ENCODE data around the gene CBS. TPM values are rescaled to one million over a fixed set of nuclear protein-coding genes. Genes with fewer than 3 reads are reported as not detected.
"Not testable (repeated sequence)": the region's sequence is repeated elsewhere in the genome, so short reads cannot be mapped to it uniquely, and the experiment has no call there.

Gene CBS
- total and polyA plus RNA-seq, 2 donors (not counting 1 experiment from before 2014, with no cell fraction given), result 0.15 to 2.0 TPM

GRCh38 chr21:43102281-43102680 lies 26.6 kb upstream of the CBS start:
- POLR2A ChIA-PET; H3K27me3 Mint-ChIP-seq; H4K20me1 ChIP-seq (ENCODE audit: control insufficient read depth, insufficient read depth, low read length, poor library complexity, severe bottlenecking); H3K4me3 Mint-ChIP-seq; H3K4me2 ChIP-seq (replicated peaks; ENCODE audit: low read depth, low read length, poor library complexity, severe bottlenecking); H3K9ac ChIP-seq (ENCODE audit: low read length); ATAC-seq (ENCODE audit: low read depth); H3K27ac ChIP-seq (ENCODE audit: low read length in 2 of 2); H3K9me3 Mint-ChIP-seq (ENCODE audit: insufficient read depth); H3K4me1 Mint-ChIP-seq; H3K79me2 ChIP-seq (ENCODE audit: control insufficient read depth, insufficient read depth, low read length); H3K4me3 ChIP-seq (ENCODE audit: control extremely low read depth in 1 of 5, extremely low read depth in 1 of 5, insufficient read depth in 1 of 5, low read depth in 2 of 5, low read length in 4 of 5); CTCF ChIA-PET; H3K9me3 ChIP-seq (ENCODE audit: control extremely low read depth in 1 of 3, control insufficient read depth in 2 of 3, insufficient read depth in 1 of 3, low read length in 2 of 3); H3K27ac Mint-ChIP-seq; intact Hi-C loops (cut with micrococcal nuclease); H3K36me3 ChIP-seq (replicated peaks in 1 of 2; ENCODE audit: control extremely low read depth in 1 of 2, control insufficient read depth in 1 of 2, extremely low read depth in 1 of 2, insufficient read depth in 2 of 2, low read length in 1 of 2); H2AFZ ChIP-seq (ENCODE audit: insufficient read depth, low read depth, low read length, poor library complexity, severe bottlenecking); H3K4me1 ChIP-seq (ENCODE audit: control insufficient read depth in 2 of 2, insufficient read depth in 2 of 2, low read length in 2 of 2); H3K27me3 ChIP-seq (replicated peaks in 1 of 4; ENCODE audit: control extremely low read depth in 1 of 4, control insufficient read depth in 3 of 4, insufficient read depth in 4 of 4, low read length in 3 of 4); DNase-seq: not testable (repeated sequence)
- no CpG with 5 or more reads among the region's 4 CpGs for WGBS (ENCODE audit: insufficient coverage)

GRCh38 chr21:43101676-43102075 lies 26.0 kb upstream of the CBS start:
- H3K4me2 ChIP-seq (replicated peaks; ENCODE audit: low read depth, low read length, poor library complexity, severe bottlenecking); DNase-seq; H3K36me3 ChIP-seq (replicated peaks in 1 of 2; ENCODE audit: control extremely low read depth in 1 of 2, control insufficient read depth in 1 of 2, extremely low read depth in 1 of 2, insufficient read depth in 2 of 2, low read length in 1 of 2); POLR2A ChIA-PET; H3K27me3 Mint-ChIP-seq; H3K9me3 ChIP-seq (ENCODE audit: control extremely low read depth in 1 of 3, control insufficient read depth in 2 of 3, insufficient read depth in 1 of 3, low read length in 2 of 3); H3K9me3 Mint-ChIP-seq (ENCODE audit: insufficient read depth); H3K79me2 ChIP-seq (ENCODE audit: control insufficient read depth, insufficient read depth, low read length); H3K27ac Mint-ChIP-seq; H3K27ac ChIP-seq (ENCODE audit: low read length in 2 of 2); intact Hi-C loops (cut with micrococcal nuclease); H4K20me1 ChIP-seq (ENCODE audit: control insufficient read depth, insufficient read depth, low read length, poor library complexity, severe bottlenecking); H2AFZ ChIP-seq (ENCODE audit: insufficient read depth, low read depth, low read length, poor library complexity, severe bottlenecking); H3K4me3 ChIP-seq (ENCODE audit: control extremely low read depth in 1 of 5, extremely low read depth in 1 of 5, insufficient read depth in 1 of 5, low read depth in 2 of 5, low read length in 4 of 5); H3K9ac ChIP-seq (ENCODE audit: low read length); H3K4me3 Mint-ChIP-seq; ATAC-seq (ENCODE audit: low read depth); CTCF ChIA-PET; H3K4me1 ChIP-seq (ENCODE audit: control insufficient read depth in 2 of 2, insufficient read depth in 2 of 2, low read length in 2 of 2); H3K27me3 ChIP-seq (replicated peaks in 1 of 4; ENCODE audit: control extremely low read depth in 1 of 4, control insufficient read depth in 3 of 4, insufficient read depth in 4 of 4, low read length in 3 of 4); H3K4me1 Mint-ChIP-seq: not testable (repeated sequence)
- WGBS (ENCODE audit: insufficient coverage), result no CpG with 5 or more reads among the region's 5 CpGs

GRCh38 chr21:43101000-43101399 lies 25.4 kb upstream of the CBS start:
- not testable (repeated sequence) for ATAC-seq (ENCODE audit: low read depth); H3K4me1 Mint-ChIP-seq

GRCh38 chr21:43091979-43092614 lies 16.5 kb upstream of the CBS start:
- H3K9me3 Mint-ChIP-seq (ENCODE audit: insufficient read depth); POLR2A ChIA-PET; H3K4me3 Mint-ChIP-seq: not testable (repeated sequence)

More at GRCh38 chr21:43101000-43101399, 25.4 kb upstream of the CBS start:
- H3K79me2 ChIP-seq (ENCODE audit: control insufficient read depth, insufficient read depth, low read length); CTCF ChIA-PET; H3K4me1 ChIP-seq (ENCODE audit: control insufficient read depth in 2 of 2, insufficient read depth in 2 of 2, low read length in 2 of 2); H3K9ac ChIP-seq (ENCODE audit: low read length); H3K27me3 Mint-ChIP-seq; H3K36me3 ChIP-seq (replicated peaks in 1 of 2; ENCODE audit: control extremely low read depth in 1 of 2, control insufficient read depth in 1 of 2, extremely low read depth in 1 of 2, insufficient read depth in 2 of 2, low read length in 1 of 2); intact Hi-C loops (cut with micrococcal nuclease); H3K4me3 Mint-ChIP-seq; H3K9me3 Mint-ChIP-seq (ENCODE audit: insufficient read depth); H3K4me3 ChIP-seq (ENCODE audit: control extremely low read depth in 1 of 5, extremely low read depth in 1 of 5, insufficient read depth in 1 of 5, low read depth in 2 of 5, low read length in 4 of 5); H4K20me1 ChIP-seq (ENCODE audit: control insufficient read depth, insufficient read depth, low read length, poor library complexity, severe bottlenecking); POLR2A ChIA-PET; DNase-seq; H3K27ac Mint-ChIP-seq; H3K27me3 ChIP-seq (replicated peaks in 1 of 4; ENCODE audit: control extremely low read depth in 1 of 4, control insufficient read depth in 3 of 4, insufficient read depth in 4 of 4, low read length in 3 of 4); H3K27ac ChIP-seq (ENCODE audit: low read length in 2 of 2); H3K4me2 ChIP-seq (replicated peaks; ENCODE audit: low read depth, low read length, poor library complexity, severe bottlenecking); H2AFZ ChIP-seq (ENCODE audit: insufficient read depth, low read depth, low read length, poor library complexity, severe bottlenecking); H3K9me3 ChIP-seq (ENCODE audit: control extremely low read depth in 1 of 3, control insufficient read depth in 2 of 3, insufficient read depth in 1 of 3, low read length in 2 of 3): not testable (repeated sequence)
- WGBS (ENCODE audit: insufficient coverage), result no CpG with 5 or more reads among the region's 7 CpGs

More at GRCh38 chr21:43091979-43092614, 16.5 kb upstream of the CBS start:
- intact Hi-C loops (cut with micrococcal nuclease); CTCF ChIA-PET; H3K79me2 ChIP-seq (ENCODE audit: control insufficient read depth, insufficient read depth, low read length); H3K4me2 ChIP-seq (replicated peaks; ENCODE audit: low read depth, low read length, poor library complexity, severe bottlenecking); DNase-seq; H3K36me3 ChIP-seq (replicated peaks in 1 of 2; ENCODE audit: control extremely low read depth in 1 of 2, control insufficient read depth in 1 of 2, extremely low read depth in 1 of 2, insufficient read depth in 2 of 2, low read length in 1 of 2); H3K27ac Mint-ChIP-seq; H3K9me3 ChIP-seq (ENCODE audit: control extremely low read depth in 1 of 3, control insufficient read depth in 2 of 3, insufficient read depth in 1 of 3, low read length in 2 of 3); H3K4me3 ChIP-seq (ENCODE audit: control extremely low read depth in 1 of 5, extremely low read depth in 1 of 5, insufficient read depth in 1 of 5, low read depth in 2 of 5, low read length in 4 of 5); H3K9ac ChIP-seq (ENCODE audit: low read length); H3K27me3 Mint-ChIP-seq; H3K4me1 ChIP-seq (ENCODE audit: control insufficient read depth in 2 of 2, insufficient read depth in 2 of 2, low read length in 2 of 2); ATAC-seq (ENCODE audit: low read depth); H3K4me1 Mint-ChIP-seq; H4K20me1 ChIP-seq (ENCODE audit: control insufficient read depth, insufficient read depth, low read length, poor library complexity, severe bottlenecking); H3K27ac ChIP-seq (ENCODE audit: low read length in 2 of 2); H3K27me3 ChIP-seq (replicated peaks in 1 of 4; ENCODE audit: control extremely low read depth in 1 of 4, control insufficient read depth in 3 of 4, insufficient read depth in 4 of 4, low read length in 3 of 4); H2AFZ ChIP-seq (ENCODE audit: insufficient read depth, low read depth, low read length, poor library complexity, severe bottlenecking): not testable (repeated sequence)
- WGBS (ENCODE audit: insufficient coverage), result no CpG with 5 or more reads among the region's 16 CpGs
